ENCODE data around the gene ABCG8.
A peak's percentile ranks its signal among the peaks of the same experiment; 100 is the strongest.

ABCG8 gene

GRCh38 chr2:43872151-43872550 lies 33.4 kb downstream of the ABCG8 start:
- no peak for DNase-seq (ENCODE audit: low read depth in 2 of 2)

- no peak for DNase-seq (ENCODE audit: low read depth in 2 of 2)
Observed at GRCh38 chr2:43874776-43875451, 36.1 kb downstream of the ABCG8 start.

- DNase-seq (ENCODE audit: low read depth in 2 of 2), result peak; percentile 40 to 64
Observed at GRCh38 chr2:43877782-43878464, 39.2 kb downstream of the ABCG8 start.

GRCh38 chr2:43879261-43879660 lies 40.5 kb downstream of the ABCG8 start:
- DNase-seq (ENCODE audit: low read depth in 2 of 2), result no peak

GRCh38 chr2:43880471-43880870 lies 41.7 kb downstream of the ABCG8 start:
- no peak for DNase-seq (ENCODE audit: low read depth in 2 of 2)

GRCh38 chr2:43880952-43881351 lies 42.2 kb downstream of the ABCG8 start:
- DNase-seq (ENCODE audit: low read depth in 2 of 2), result no peak

- no peak for DNase-seq (ENCODE audit: low read depth in 2 of 2)
Observed at GRCh38 chr2:43882312-43882711, 43.5 kb downstream of the ABCG8 start.

GRCh38 chr2:43884689-43885088 lies 45.9 kb downstream of the ABCG8 start:
- no peak for DNase-seq (ENCODE audit: low read depth in 2 of 2)

- no peak for DNase-seq (ENCODE audit: low read depth in 2 of 2)
Observed at GRCh38 chr2:43885132-43885632, 46.4 kb downstream of the ABCG8 start.

GRCh38 chr2:43887176-43887575 lies 48.4 kb downstream of the ABCG8 start:
- no peak for DNase-seq (ENCODE audit: low read depth in 2 of 2)

- no peak for DNase-seq (ENCODE audit: low read depth in 2 of 2)
Observed at GRCh38 chr2:43889416-43889815, 50.6 kb downstream of the ABCG8 start.

- DNase-seq (ENCODE audit: low read depth in 2 of 2), result no peak
Observed at GRCh38 chr2:43890855-43891254, 52.1 kb downstream of the ABCG8 start.

- DNase-seq (ENCODE audit: low read depth in 2 of 2), result no peak
Observed at GRCh38 chr2:43894743-43895142, 56.0 kb downstream of the ABCG8 start.

GRCh38 chr2:43896906-43897305 lies 58.1 kb downstream of the ABCG8 start:
- DNase-seq (ENCODE audit: low read depth in 2 of 2), result no peak

- DNase-seq (ENCODE audit: low read depth in 2 of 2), result no peak
Observed at GRCh38 chr2:43897492-43897891, 58.7 kb downstream of the ABCG8 start.

GRCh38 chr2:43898134-43898837 lies 59.5 kb downstream of the ABCG8 start:
- no peak for DNase-seq (ENCODE audit: low read depth in 2 of 2)

- DNase-seq (ENCODE audit: low read depth in 2 of 2), result no peak
Observed at GRCh38 chr2:43898838-43899346, 60.1 kb downstream of the ABCG8 start.

- no peak for DNase-seq (ENCODE audit: low read depth in 2 of 2)
Observed at GRCh38 chr2:43899589-43899988, 60.8 kb downstream of the ABCG8 start.

GRCh38 chr2:43905371-43905803 lies 66.6 kb downstream of the ABCG8 start:
- DNase-seq (ENCODE audit: low read depth in 2 of 2), result no peak

GRCh38 chr2:43905871-43906270 lies 67.1 kb downstream of the ABCG8 start:
- DNase-seq (ENCODE audit: low read depth in 2 of 2), result no peak

GRCh38 chr2:43906448-43907109 lies 67.8 kb downstream of the ABCG8 start:
- DNase-seq (ENCODE audit: low read depth in 2 of 2), result no peak

All from stimulated activated CD4-positive, alpha-beta T cell treated with anti-CD3 and anti-CD28 coated beads, Interleukin-15, amount 100 ng/mL, for 48 hours (primary cell).